Central memory CD4-positive, alpha-beta T cell (primary cell): ENCODE results near the gene COL27A1.

Source experiments
- DNase-seq: peaks from one replicate; pipeline ENCODE4 v3.0.0; 2022

The COL27A1 gene

DNA sequence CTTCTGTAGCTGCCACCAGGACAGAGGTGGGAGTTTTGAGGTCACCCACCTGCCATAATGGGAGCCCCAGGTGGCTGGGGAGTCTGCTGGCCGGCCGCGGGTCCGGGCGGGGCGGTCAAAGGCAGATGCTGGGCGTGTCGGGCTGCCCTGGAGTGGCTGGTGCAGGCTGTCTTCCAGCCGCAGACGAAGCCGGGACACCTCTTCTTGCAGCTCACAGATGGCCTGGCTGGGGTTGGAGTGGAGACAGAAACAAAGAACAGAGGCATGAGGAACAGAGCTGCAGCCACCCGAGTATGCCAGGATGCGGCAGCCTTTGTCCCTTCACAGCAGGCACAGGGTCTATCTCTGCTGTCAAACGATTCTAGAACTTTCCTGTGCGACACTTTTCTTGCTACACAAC lies 192.3 kb downstream of the COL27A1 start:
- DNase-seq, result no peak

DNA sequence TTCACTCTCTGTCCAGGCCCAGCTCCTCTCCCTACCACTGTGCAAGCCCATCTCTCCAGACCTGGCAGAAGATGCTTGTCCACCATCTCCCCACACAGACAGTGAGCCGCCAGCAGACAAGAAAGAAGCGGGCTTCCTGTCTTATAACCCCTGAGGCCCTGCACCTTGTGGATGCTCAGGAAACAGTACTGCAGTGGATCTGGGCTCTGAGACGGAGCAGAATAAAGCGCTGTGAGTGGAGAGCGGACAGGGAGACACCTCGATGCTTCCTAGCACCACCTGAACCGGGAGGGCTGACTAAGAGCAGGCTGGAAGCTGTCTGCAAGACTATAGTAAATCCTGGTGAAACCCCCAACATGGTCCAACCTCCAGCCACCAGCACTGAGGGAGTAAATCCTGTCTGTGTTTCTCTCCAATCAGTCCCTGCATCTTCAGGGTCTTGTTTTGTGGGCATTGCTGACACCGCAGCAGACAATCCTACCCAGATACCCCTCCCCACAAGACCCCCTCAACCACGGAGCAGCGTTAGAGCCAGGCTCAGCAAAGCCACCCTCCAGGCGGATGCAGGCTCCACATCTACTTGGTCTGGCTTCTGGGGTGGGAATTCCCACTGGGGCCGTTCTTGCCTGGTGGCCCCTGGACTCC lies 193.0 kb downstream of the COL27A1 start:
- no peak for DNase-seq

DNA sequence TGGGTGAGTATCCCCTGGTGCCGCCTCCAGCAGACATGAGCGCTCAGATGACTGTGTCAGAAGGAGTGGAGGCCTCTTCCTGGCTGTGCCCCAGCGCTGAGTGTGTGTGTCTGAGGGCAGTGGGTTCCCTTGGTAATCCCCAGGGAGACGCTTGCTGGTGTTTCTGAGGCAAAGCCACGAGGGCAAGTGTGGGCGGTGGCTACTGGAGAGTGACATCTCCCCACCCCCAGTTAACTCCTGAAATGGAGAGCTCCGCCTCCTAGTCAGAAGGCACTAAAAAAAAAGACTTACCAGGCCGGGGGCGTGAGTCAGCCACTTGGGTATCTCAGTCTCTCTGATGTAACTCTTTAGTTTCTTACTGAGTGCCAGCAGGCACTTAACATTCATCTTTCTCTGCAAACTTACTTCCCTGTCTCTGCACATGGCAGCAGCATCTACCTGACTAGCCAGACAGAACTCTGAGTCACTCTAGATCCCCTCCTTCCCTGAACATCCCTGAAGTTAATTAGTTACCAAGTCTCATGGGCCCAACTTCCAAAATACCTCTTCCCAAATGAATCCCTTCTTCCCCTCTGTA lies 193.7 kb downstream of the COL27A1 start:
- peak; percentile 43 for DNase-seq

DNA sequence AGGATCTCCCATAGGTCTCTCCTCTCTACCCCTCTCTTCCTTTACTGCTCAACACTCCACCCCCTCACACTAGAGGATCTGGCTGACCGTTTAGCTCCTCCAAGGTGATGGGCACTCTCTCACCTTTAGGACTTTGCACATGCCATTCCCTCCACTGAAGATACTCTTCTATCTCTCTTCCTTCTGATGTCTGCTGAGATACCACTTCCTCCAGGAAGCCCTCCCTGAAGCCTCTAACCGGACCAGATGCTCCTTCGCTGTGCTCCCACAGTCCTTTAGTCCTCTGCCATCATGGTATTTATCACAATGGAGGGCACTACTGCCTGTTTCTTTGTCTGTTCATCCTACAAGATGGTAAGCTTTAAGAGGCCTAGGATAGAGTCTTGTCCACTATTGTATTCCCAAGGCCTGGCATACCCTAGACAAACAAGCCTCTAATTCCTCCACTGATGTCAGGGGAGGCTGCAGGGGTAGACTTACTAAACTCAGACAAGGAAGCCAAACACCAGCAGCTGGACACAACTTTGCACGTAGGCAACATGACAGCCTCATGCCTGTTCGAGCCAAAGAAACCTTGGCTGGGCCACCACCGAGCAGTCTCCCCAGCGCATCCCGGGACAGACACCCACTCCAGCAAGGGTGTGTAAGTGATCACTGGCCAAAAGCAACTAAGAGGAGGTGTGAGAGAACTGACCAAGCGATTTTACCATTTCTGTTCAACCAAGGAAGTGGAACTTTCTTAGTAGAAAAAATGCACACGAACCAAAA lies 194.6 kb downstream of the COL27A1 start:
- DNase-seq, result no peak

GRCh38 chr9:114350636-114351401 lies 195.5 kb downstream of the COL27A1 start:
- no peak for DNase-seq

DNA sequence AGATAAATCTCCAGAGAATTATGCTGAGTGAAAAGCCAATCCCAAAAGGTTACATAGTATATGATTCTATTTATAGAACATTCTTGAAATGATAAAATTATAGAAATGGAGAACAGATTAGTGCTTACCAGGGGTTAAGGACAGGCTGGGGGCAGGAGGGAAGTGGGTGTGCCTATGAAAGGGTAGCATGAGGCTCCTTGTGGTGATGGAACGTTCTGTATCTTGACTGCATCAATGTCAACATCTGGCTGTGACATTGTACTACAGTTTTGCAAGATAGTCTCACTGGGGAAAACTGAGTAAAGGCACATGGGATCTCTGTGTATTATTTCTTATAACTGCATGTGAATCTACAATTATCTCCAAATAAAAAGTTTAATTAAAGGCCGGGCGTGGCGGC lies 196.6 kb downstream of the COL27A1 start:
- no peak for DNase-seq

- no peak for DNase-seq
Measured at GRCh38 chr9:114355821-114356220, 200.5 kb downstream of the COL27A1 start.

GRCh38 chr9:114356792-114357191 lies 201.5 kb downstream of the COL27A1 start:
- no peak for DNase-seq

- no peak for DNase-seq
Measured at GRCh38 chr9:114357360-114357759, 202.0 kb downstream of the COL27A1 start.

- DNase-seq, result no peak
Measured at GRCh38 chr9:114357911-114358328, 202.6 kb downstream of the COL27A1 start.

GRCh38 chr9:114359801-114360200 lies 204.5 kb downstream of the COL27A1 start:
- no peak for DNase-seq

GRCh38 chr9:114361542-114361941 lies 206.2 kb downstream of the COL27A1 start:
- no peak for DNase-seq
